ENCODE data around the gene SORCS2.

DNA sequence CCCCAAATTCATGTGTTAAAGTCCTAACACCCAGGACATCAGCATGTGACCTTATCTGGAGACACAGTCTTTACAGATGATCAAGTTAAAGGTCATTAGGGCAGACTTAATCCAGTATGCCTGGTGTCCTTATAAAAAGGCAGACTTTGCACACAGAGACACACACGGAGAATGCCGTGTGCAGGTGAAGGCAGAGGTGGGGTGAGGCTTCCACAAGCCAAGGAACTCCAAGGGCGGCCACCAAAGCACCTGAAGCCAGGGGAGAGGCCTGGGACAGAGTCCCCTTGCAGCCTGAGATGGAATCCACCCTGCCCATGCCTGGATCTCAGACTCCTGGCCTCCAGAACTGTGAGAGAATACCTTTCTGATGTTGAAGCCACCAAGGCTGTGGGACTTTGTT is 26.1 kb upstream of the SORCS2 start:
- TF ChIP-seq SUZ12 (IDR thresholded peaks at IDR 0.05; ENCODE audit: extremely low read depth, insufficient read depth, insufficient read length) (no peak), YY1 (IDR thresholded peaks at IDR 0.05; ENCODE audit: insufficient read depth, insufficient read length) (no peak)
